ENCODE data around the gene EDRF1. TPM values are rescaled to one million over a fixed set of nuclear protein-coding genes. Genes with fewer than 3 reads are reported as not detected.

EDRF1 gene
- total RNA-seq, 1 experiment from 2014 or later: 49.2 TPM

- no peaks in the 10 kb centered on the region for H3K9me3 ChIP-seq (ENCODE audit: control insufficient read depth in 1 of 2, insufficient read depth in 1 of 2, low read depth in 1 of 2, low read length in 2 of 2)
- BruUV-seq (replicated peaks): no TSS peak
- H3K27me3 ChIP-seq (ENCODE audit: insufficient read depth, low read length): no peaks in the 10 kb centered on the region
- CTCF ChIA-PET: no interaction called here
- H2AFZ ChIP-seq (ENCODE audit: low read depth, low read length, poor library complexity, severe bottlenecking): no peak overlapping the region
- H3K4me2 ChIP-seq (ENCODE audit: low read length): no peak overlapping the region
- POLR2A ChIA-PET: no interaction called here
- DNase-seq (ENCODE audit: low read depth, low spot score) (no peak), ATAC-seq (no peak)
- H4K20me1 ChIP-seq (ENCODE audit: insufficient read depth): no peaks in the 10 kb centered on the region
- no peak overlapping the region for H3K27ac ChIP-seq (ENCODE audit: low read depth, low read length)
- intact Hi-C loops (cut with micrococcal nuclease): no loop called here
- H3K9me2 ChIP-seq (ENCODE audit: insufficient read depth): no peaks in the 10 kb centered on the region
- RAD21 ChIA-PET (ENCODE audit: low non-redundant PET in 1 of 2, low total read pairs in 2 of 2, uncharacterized antibody in 2 of 2, unreplicated experiment in 2 of 2): no interaction called here
- no peaks in the 10 kb centered on the region for H3K4me1 ChIP-seq (ENCODE audit: control insufficient read depth in 1 of 2, insufficient read depth in 2 of 2, low read length in 2 of 2)
- peaks cover 0 to 4% of the 10 kb centered on the region in 2 experiments; a peak in 2 of 4 replicates for H3K36me3 ChIP-seq (ENCODE audit: control insufficient read depth in 1 of 2, insufficient read depth in 2 of 2, low read length in 2 of 2)
- no peak overlapping the region for H3K4me3 ChIP-seq (replicated peaks in 1 of 2; ENCODE audit: low read depth in 1 of 2, low read length in 2 of 2)
- no peak for TF ChIP-seq ZNF274 (IDR thresholded peaks at IDR 0.05; ENCODE audit: low read depth, low read length)
- TF ChIP-seq MAX (IDR thresholded peaks at IDR 0.05): no peak
- H3K79me2 ChIP-seq (ENCODE audit: insufficient read depth, low read length): no peaks in the 10 kb centered on the region
- H3K9ac ChIP-seq (ENCODE audit: low read length): no peak overlapping the region
These were observed 82.1 kb downstream of the EDRF1 start for GRCh38 chr10:125801574-125801973.

- Histone ChIP-seq H3K4me2 (ENCODE audit: low read length) (no peak overlapping the region), H3K79me2 (ENCODE audit: insufficient read depth, low read length) (no peaks in the 10 kb centered on the region), H3K36me3 (ENCODE audit: control insufficient read depth in 1 of 2, insufficient read depth in 2 of 2, low read length in 2 of 2) (peaks cover 0 to 3% of the 10 kb centered on the region in 2 experiments; a peak in 2 of 4 replicates), H3K4me1 (ENCODE audit: control insufficient read depth in 1 of 2, insufficient read depth in 2 of 2, low read length in 2 of 2) (no peaks in the 10 kb centered on the region), H3K4me3 (replicated peaks in 1 of 2; ENCODE audit: low read depth in 1 of 2, low read length in 2 of 2) (no peak overlapping the region), H3K9ac (ENCODE audit: low read length) (no peak overlapping the region), H3K27ac (ENCODE audit: low read depth, low read length) (no peak overlapping the region), H2AFZ (ENCODE audit: low read depth, low read length, poor library complexity, severe bottlenecking) (no peak overlapping the region), H3K9me3 (ENCODE audit: control insufficient read depth in 1 of 2, insufficient read depth in 1 of 2, low read depth in 1 of 2, low read length in 2 of 2) (no peaks in the 10 kb centered on the region), H3K27me3 (ENCODE audit: insufficient read depth, low read length) (no peaks in the 10 kb centered on the region), H3K9me2 (ENCODE audit: insufficient read depth) (no peaks in the 10 kb centered on the region), H4K20me1 (ENCODE audit: insufficient read depth) (no peaks in the 10 kb centered on the region)
- ChIA-PET RAD21 (ENCODE audit: low non-redundant PET in 1 of 2, low total read pairs in 2 of 2, uncharacterized antibody in 2 of 2, unreplicated experiment in 2 of 2) (no interaction called here), CTCF (no interaction called here), POLR2A (no interaction called here)
- BruUV-seq (replicated peaks): no TSS peak
- intact Hi-C loops (cut with micrococcal nuclease): no loop called here
- DNase-seq (ENCODE audit: low read depth, low spot score) (no peak), ATAC-seq (no peak)
- TF ChIP-seq TCF7L2 (IDR thresholded peaks at IDR 0.05; ENCODE audit: borderline replicate concordance, extremely low read depth, insufficient read depth, insufficient read length): no peak
- no peak for TF ChIP-seq ELF1 (IDR thresholded peaks at IDR 0.05; ENCODE audit: borderline replicate concordance, low read depth)
- TF ChIP-seq CEBPB (IDR thresholded peaks at IDR 0.05; ENCODE audit: low read depth): no peak
- TF ChIP-seq SIN3A (IDR thresholded peaks at IDR 0.05; ENCODE audit: low read depth): no peak
- TF ChIP-seq RAD21 (IDR thresholded peaks at IDR 0.05; ENCODE audit: low read depth): no peak
- TF ChIP-seq YY1 (IDR thresholded peaks at IDR 0.05; ENCODE audit: extremely low read depth, insufficient replicate concordance, low read depth, low read length): no peak
- no peak for TF ChIP-seq EZH2 (IDR thresholded peaks at IDR 0.05)
These were observed 82.6 kb downstream of the EDRF1 start for GRCh38 chr10:125802131-125802530.
